Caco-2 (cell line): ENCODE measurements around the gene ATAD5. TPM values are rescaled to one million over a fixed set of nuclear protein-coding genes. Genes with fewer than 3 reads are reported as not detected.
A peak's percentile ranks its signal among the peaks of the same experiment; 100 is the strongest.

Source experiments
- BruUV-seq: library from RNA; stranded (reverse); fragments of 400-500 nt; replicated peaks from 2 replicates; lab custom pipeline; 2021; lab: Mats Ljungman, UMichigan
- CTCF ChIA-PET: fragments of 300-600 bp; sonication (Branson Sonifier 250); formaldehyde crosslinking; loops from one replicate; lab custom pipeline; 2022; ENCODE audit warnings: antibody characterized with exemption; lab: Charles Lee
- POLR2A ChIA-PET: fragments of 300-600 bp; sonication (Branson Sonifier 250); formaldehyde crosslinking; loops from one replicate; lab custom pipeline; 2022; ENCODE audit warnings: antibody characterized with exemption; lab: Charles Lee
- DNase-seq, 2 experiments: peaks; one replicate each; pipeline versions ENCODE4 v3.0.0 to v3.0.0-alpha.2; 2020 to 2022
- H3K27me3 ChIP-seq: replicated peaks from 2 replicates; pipeline ENCODE4 v1.6.0; 2011; ENCODE audit warnings: low read length; ENCODE audit not compliant: control insufficient read depth, insufficient read depth
- H3K36me3 ChIP-seq: 2 replicates; pipeline ENCODE4 v1.5.1; 2011; ENCODE audit warnings: low read length; ENCODE audit not compliant: control insufficient read depth, insufficient read depth
- H3K4me1 ChIP-seq: fragments of 250-450 bp; sonication (Bioruptor Pico); 2 replicates; pipeline ENCODE4 v1.5.1; 2020; ENCODE audit warnings: mild to moderate bottlenecking
- H3K4me3 ChIP-seq: 2 replicates; pipeline ENCODE4 v1.5.1; 2011; ENCODE audit warnings: low read depth, mild to moderate bottlenecking, control low read depth, low read length
- H3K9me3 ChIP-seq: fragments of 250-450 bp; sonication (Bioruptor Pico); 2 replicates; pipeline ENCODE4 v1.5.1; 2020; ENCODE audit warnings: mild to moderate bottlenecking, moderate library complexity
- H3K27ac Mint-ChIP-seq: one replicate; pipeline ENCODE4 v1.8.0; 2022; ENCODE audit warnings: mixed read lengths; ENCODE audit not compliant: unreplicated experiment
- H3K27me3 Mint-ChIP-seq: one replicate; pipeline ENCODE4 v1.8.0; 2022; ENCODE audit warnings: mixed read lengths; ENCODE audit not compliant: insufficient read depth, unreplicated experiment
- H3K36me3 Mint-ChIP-seq: one replicate; pipeline ENCODE4 v1.8.0; 2022; ENCODE audit warnings: mild to moderate bottlenecking, mixed read lengths; ENCODE audit not compliant: insufficient read depth, unreplicated experiment
- H3K4me1 Mint-ChIP-seq: one replicate; pipeline ENCODE4 v1.8.0; 2022; ENCODE audit warnings: low read depth, mixed read lengths; ENCODE audit not compliant: unreplicated experiment
- H3K4me3 Mint-ChIP-seq: one replicate; pipeline ENCODE4 v1.8.0; 2022; ENCODE audit warnings: mild to moderate bottlenecking, moderate library complexity, mixed read lengths; ENCODE audit not compliant: unreplicated experiment
- H3K9me3 Mint-ChIP-seq: one replicate; pipeline ENCODE4 v1.8.0; 2022; ENCODE audit warnings: mixed read lengths; ENCODE audit not compliant: unreplicated experiment
- intact Hi-C: fragments of 100-400 bp; cut with micrococcal nuclease; formaldehyde crosslinking; loops from one replicate; pipeline ENCODE4 v1.10.0; 2022; ENCODE audit not compliant: unreplicated experiment
- total RNA-seq: library from RNA; stranded (reverse); gene quantifications from 2 replicates; pipeline ENCODE4 v1.2.3, GENCODE V29; 2022
- TF ChIP-seq, protein P1 (sequence below), 2 experiments: fragments of 200-600 bp in 1 of 2; IDR thresholded peaks; 1 replicate in 1 of 2; 2 replicates in 1 of 2; pipeline versions ENCODE4 v1.5.1 to v1.8.0; 2011 to 2022; ENCODE audit warnings: antibody characterized with exemption in 1 of 2, control low read depth in 1 of 2, inconsistent platforms in 1 of 2, low read depth in 1 of 2, low read length in 1 of 2, mild to moderate bottlenecking in 1 of 2, moderate library complexity in 1 of 2; ENCODE audit not compliant: insufficient read depth in 1 of 2, severe bottlenecking in 1 of 2, unreplicated experiment in 1 of 2

The ATAD5 gene
- total RNA-seq, 1 experiment from 2014 or later: 21.8 TPM

DNA sequence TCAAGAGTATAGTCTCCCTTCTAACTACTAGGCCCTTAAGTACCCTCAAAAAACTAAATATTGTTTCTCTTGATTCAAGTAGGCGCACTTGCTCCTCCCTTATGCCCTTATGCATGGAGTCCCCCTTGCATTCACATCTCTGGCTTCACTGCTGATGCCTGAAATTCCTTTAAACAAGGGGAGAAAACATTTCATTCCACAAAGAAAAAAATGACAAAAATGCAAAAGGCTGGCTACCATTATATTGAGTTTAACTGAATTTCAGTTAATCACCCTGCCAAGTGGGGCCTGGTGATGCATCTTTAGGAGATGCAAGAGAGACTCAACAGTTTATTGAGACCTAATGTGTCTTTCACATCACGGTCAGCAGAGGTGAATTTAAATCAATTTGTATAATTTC, 42.8 kb upstream of the ATAD5 start:
- Histone ChIP-seq H3K9me3 (no peaks in the 10 kb centered on the region), H3K36me3 (peaks cover 1% of the 10 kb centered on the region; the same call in 1 of the 2 replicates), H3K4me1 (no peaks in the 10 kb centered on the region), H3K4me3 (no peak overlapping the region), H3K27me3 (no peaks in the 10 kb centered on the region)
- Mint-ChIP-seq H3K27me3 (no peaks in the 10 kb centered on the region), H3K4me1 (peaks cover 7% of the 10 kb centered on the region), H3K27ac (no peak overlapping the region), H3K9me3 (no peaks in the 10 kb centered on the region), H3K36me3 (peaks cover 97% of the 10 kb centered on the region), H3K4me3 (no peak overlapping the region)
- no peak for DNase-seq
- ChIA-PET POLR2A (no interaction called here), CTCF (no interaction called here)
- TF ChIP-seq, protein P1, sequence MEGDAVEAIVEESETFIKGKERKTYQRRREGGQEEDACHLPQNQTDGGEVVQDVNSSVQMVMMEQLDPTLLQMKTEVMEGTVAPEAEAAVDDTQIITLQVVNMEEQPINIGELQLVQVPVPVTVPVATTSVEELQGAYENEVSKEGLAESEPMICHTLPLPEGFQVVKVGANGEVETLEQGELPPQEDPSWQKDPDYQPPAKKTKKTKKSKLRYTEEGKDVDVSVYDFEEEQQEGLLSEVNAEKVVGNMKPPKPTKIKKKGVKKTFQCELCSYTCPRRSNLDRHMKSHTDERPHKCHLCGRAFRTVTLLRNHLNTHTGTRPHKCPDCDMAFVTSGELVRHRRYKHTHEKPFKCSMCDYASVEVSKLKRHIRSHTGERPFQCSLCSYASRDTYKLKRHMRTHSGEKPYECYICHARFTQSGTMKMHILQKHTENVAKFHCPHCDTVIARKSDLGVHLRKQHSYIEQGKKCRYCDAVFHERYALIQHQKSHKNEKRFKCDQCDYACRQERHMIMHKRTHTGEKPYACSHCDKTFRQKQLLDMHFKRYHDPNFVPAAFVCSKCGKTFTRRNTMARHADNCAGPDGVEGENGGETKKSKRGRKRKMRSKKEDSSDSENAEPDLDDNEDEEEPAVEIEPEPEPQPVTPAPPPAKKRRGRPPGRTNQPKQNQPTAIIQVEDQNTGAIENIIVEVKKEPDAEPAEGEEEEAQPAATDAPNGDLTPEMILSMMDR (IDR thresholded peaks at IDR 0.05; ENCODE audit: insufficient read depth in 1 of 2, low read depth in 1 of 2, low read length in 1 of 2, severe bottlenecking in 1 of 2, unreplicated experiment in 1 of 2): no peak
- intact Hi-C loops: no loop called here
- no TSS peak for BruUV-seq

GRCh38 chr17:30790279-30790678, 41.5 kb upstream of the ATAD5 start:
- no peak overlapping the region for H3K27ac Mint-ChIP-seq

DNA sequence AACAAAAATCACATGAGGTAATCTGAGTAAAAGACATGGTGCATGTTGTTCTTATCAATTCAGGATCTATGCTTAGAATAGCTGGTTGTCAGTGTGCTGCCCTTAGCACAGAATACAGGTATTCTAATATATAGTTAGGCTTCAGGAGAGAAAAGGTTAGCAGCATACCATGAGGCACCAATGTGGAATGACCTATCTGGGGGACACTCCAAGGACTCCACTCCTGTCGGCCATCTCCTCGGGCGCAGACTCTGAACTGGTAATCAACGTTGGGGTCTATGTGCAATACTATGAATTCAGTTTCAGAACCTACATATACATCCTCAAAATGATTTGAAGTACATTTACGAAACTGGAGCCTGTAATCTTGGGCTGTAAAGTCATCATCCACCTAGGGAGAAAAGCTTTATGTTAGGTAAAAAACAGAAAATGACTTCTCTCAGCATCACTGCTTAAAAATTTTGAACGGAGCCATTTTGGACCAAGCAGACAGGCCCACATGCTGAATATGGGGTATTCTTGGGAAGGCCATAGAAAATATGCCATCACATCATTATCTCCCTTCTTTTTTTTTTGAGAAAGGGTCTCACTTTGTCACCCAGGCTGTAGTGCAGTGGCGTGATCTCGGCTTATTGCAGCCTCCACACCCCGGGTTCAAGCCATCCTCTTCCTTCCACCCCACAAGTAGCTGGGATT, 38.3 kb upstream of the ATAD5 start:
- H3K27me3 ChIP-seq: no peaks in the 10 kb centered on the region
- TF ChIP-seq, protein P1 (IDR thresholded peaks at IDR 0.05; ENCODE audit: insufficient read depth in 1 of 2, low read depth in 1 of 2, low read length in 1 of 2, severe bottlenecking in 1 of 2, unreplicated experiment in 1 of 2): no peak
- Mint-ChIP-seq H3K27ac (no peak overlapping the region), H3K4me3 (no peak overlapping the region), H3K4me1 (peaks cover 7% of the 10 kb centered on the region), H3K9me3 (no peaks in the 10 kb centered on the region), H3K36me3 (peaks cover 96% of the 10 kb centered on the region), H3K27me3 (no peaks in the 10 kb centered on the region)
- no peak overlapping the region for H3K4me3 ChIP-seq
- intact Hi-C loops: no loop called here
- ChIA-PET POLR2A (no interaction called here), CTCF (no interaction called here)
- DNase-seq: no peak
- H3K36me3 ChIP-seq: peaks cover 1% of the 10 kb centered on the region; the same call in 1 of the 2 replicates
- no TSS peak for BruUV-seq
- H3K9me3 ChIP-seq: no peaks in the 10 kb centered on the region
- H3K4me1 ChIP-seq: no peaks in the 10 kb centered on the region

More at GRCh38 chr17:30790279-30790678, 41.5 kb upstream of the ATAD5 start:
- H3K36me3 ChIP-seq: peaks cover 1% of the 10 kb centered on the region; the same call in 1 of the 2 replicates
- CTCF ChIA-PET: interaction anchor here (0.9 kb wide), 1 partner anchor 27 kb away, joined by 5 read pairs; no protein-coding TSS in a partner anchor
- POLR2A ChIA-PET: interaction anchor here (0.6 kb wide), 1 partner anchor 298 kb away, joined by 3 read pairs; no protein-coding TSS in a partner anchor
- H3K27me3 ChIP-seq: no peaks in the 10 kb centered on the region
- BruUV-seq: no TSS peak
- Mint-ChIP-seq H3K4me1 (peaks cover 7% of the 10 kb centered on the region), H3K27me3 (no peaks in the 10 kb centered on the region), H3K9me3 (no peaks in the 10 kb centered on the region), H3K4me3 (peak overlapping the region; percentile 18), H3K36me3 (peaks cover 97% of the 10 kb centered on the region)
- H3K4me3 ChIP-seq: no peak overlapping the region
- no peak for DNase-seq
- intact Hi-C loops: no loop called here
- no peaks in the 10 kb centered on the region for H3K4me1 ChIP-seq
- TF ChIP-seq, protein P1 (IDR thresholded peaks at IDR 0.05; ENCODE audit: insufficient read depth in 1 of 2, low read depth in 1 of 2, low read length in 1 of 2, severe bottlenecking in 1 of 2, unreplicated experiment in 1 of 2): no peak
- no peaks in the 10 kb centered on the region for H3K9me3 ChIP-seq
